OCI-LY1 (cell line): ENCODE measurements around the gene TBPL2.

Source experiments
- H2AFZ ChIP-seq: fragments of 200-600 bp; sonication (generic), shearing (Covaris generic); 2 replicates; pipeline ENCODE4 v1.6.0; 2014; ENCODE audit warnings: antibody characterized with exemption, mild to moderate bottlenecking, low read length
- H3F3A ChIP-seq: fragments of 200-600 bp; sonication (generic), shearing (Covaris generic); 2 replicates; pipeline ENCODE4 v1.6.0; 2014; ENCODE audit warnings: mild to moderate bottlenecking, antibody characterized with exemption, low read length, moderate library complexity; ENCODE audit not compliant: insufficient read depth
- H3K27ac ChIP-seq: fragments of 200-600 bp; sonication (generic); 2 replicates; pipeline ENCODE4 v1.5.1; 2014; ENCODE audit warnings: low read length, mixed run types, mild to moderate bottlenecking, low read depth; ENCODE audit not compliant: poor library complexity, severe bottlenecking
- H3K27me3 ChIP-seq: fragments of 200-600 bp; sonication (generic); 2 replicates; pipeline ENCODE4 v1.6.0; 2014; ENCODE audit warnings: antibody characterized with exemption, mild to moderate bottlenecking, low read length, moderate library complexity; ENCODE audit not compliant: insufficient read depth
- H3K36me3 ChIP-seq: fragments of 200-600 bp; sonication (generic); 2 replicates; pipeline ENCODE4 v1.6.1; 2014; ENCODE audit warnings: mild to moderate bottlenecking, antibody characterized with exemption, low read length, moderate library complexity, mixed read lengths; ENCODE audit not compliant: insufficient read depth
- H3K4me1 ChIP-seq: fragments of 200-600 bp; sonication (generic); 2 replicates; pipeline ENCODE4 v1.5.1; 2014; ENCODE audit warnings: mild to moderate bottlenecking, low read length, moderate library complexity; ENCODE audit not compliant: insufficient read depth, severe bottlenecking
- H3K4me2 ChIP-seq: fragments of 200-600 bp; sonication (generic), shearing (Covaris generic); 2 replicates; pipeline ENCODE4 v1.6.1; 2014; ENCODE audit warnings: low read length
- H3K4me3 ChIP-seq: fragments of 200-600 bp; sonication (generic); 2 replicates; pipeline ENCODE4 v1.5.1; 2014; ENCODE audit warnings: low read length, low read depth, mild to moderate bottlenecking, mixed read lengths; ENCODE audit not compliant: poor library complexity, severe bottlenecking
- H3K79me2 ChIP-seq: fragments of 200-600 bp; shearing (Covaris generic); 2 replicates; pipeline ENCODE4 v1.6.1; 2016; ENCODE audit warnings: mixed run types, low read length, mixed read lengths; ENCODE audit not compliant: insufficient read depth
- H3K9ac ChIP-seq: fragments of 200-600 bp; sonication (generic), shearing (Covaris generic); 2 replicates; pipeline ENCODE4 v1.6.1; 2014; ENCODE audit warnings: mild to moderate bottlenecking, low read length, mixed read lengths
- H3K9me2 ChIP-seq: fragments of 200-600 bp; sonication (generic), shearing (Covaris generic); 2 replicates; pipeline ENCODE4 v1.6.1; 2014; ENCODE audit warnings: low read depth, mild to moderate bottlenecking, low read length, mixed read lengths
- H3K9me3 ChIP-seq: fragments of 200-600 bp; shearing (Covaris generic); 2 replicates; pipeline ENCODE4 v1.6.1; 2014; ENCODE audit warnings: low read length, mixed read lengths
- H4K20me1 ChIP-seq: fragments of 200-600 bp; sonication (generic), shearing (Covaris generic); 2 replicates; pipeline ENCODE4 v1.6.0; 2016; ENCODE audit warnings: mild to moderate bottlenecking, low read length; ENCODE audit not compliant: insufficient read depth
- CTCF ChIP-seq: fragments of 200-600 bp; sonication (generic), shearing (Covaris generic); IDR thresholded peaks from 2 replicates; pipeline ENCODE4 v1.5.1; 2017; ENCODE audit warnings: mild to moderate bottlenecking, antibody characterized with exemption, low read length, moderate library complexity, mixed read lengths
- EZH2 ChIP-seq: fragments of 200-600 bp; sonication (generic), shearing (Covaris generic); IDR thresholded peaks from 2 replicates; pipeline ENCODE4 v1.8.0; 2017; ENCODE audit warnings: borderline replicate concordance, mixed run types, mild to moderate bottlenecking, antibody characterized with exemption, low read length, moderate library complexity, mixed read lengths

TBPL2 gene

DNA sequence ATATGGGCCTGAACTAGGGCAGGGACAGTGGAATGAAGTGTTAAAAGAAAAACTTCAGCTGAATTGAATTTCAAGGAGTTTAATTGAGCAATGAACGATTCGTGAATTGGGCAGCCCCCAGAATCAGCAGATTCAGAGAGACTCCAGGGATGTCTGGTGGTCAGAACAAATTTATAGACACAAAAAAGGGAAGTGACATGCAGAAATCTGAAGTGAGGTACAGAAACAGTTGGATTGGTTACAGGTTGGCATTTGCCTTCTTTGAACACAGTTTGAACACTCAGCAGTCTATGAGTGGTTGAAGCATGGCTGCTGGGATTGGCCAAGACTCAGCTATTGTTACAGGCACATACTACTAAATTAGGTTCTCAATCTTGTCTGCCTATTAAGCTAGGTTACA lies 9.7 kb upstream of the TBPL2 start:
- H3K9ac ChIP-seq, result no peak overlapping the region
- TF ChIP-seq CTCF, result no peak
- TF ChIP-seq EZH2, result no peak
- no peaks in the 10 kb centered on the region for H3K9me2 ChIP-seq
- H4K20me1 ChIP-seq, result no peaks in the 10 kb centered on the region
- H3F3A ChIP-seq, result no peaks in the 10 kb centered on the region
- H3K79me2 ChIP-seq, result no peaks in the 10 kb centered on the region
- H3K36me3 ChIP-seq, result no peaks in the 10 kb centered on the region
- H3K4me2 ChIP-seq, result no peak overlapping the region
- no peak overlapping the region for H3K27ac ChIP-seq
- H3K4me3 ChIP-seq, result no peak overlapping the region
- H3K9me3 ChIP-seq, result no peaks in the 10 kb centered on the region
- no peak overlapping the region for H2AFZ ChIP-seq
- H3K27me3 ChIP-seq, result 0 out of 2 replicates have a peak, but pooled peaks cover 4% of the 10 kb centered on the region
- no peaks in the 10 kb centered on the region for H3K4me1 ChIP-seq

GRCh38 chr14:55449116-55449515 lies 8.7 kb upstream of the TBPL2 start:
- Histone ChIP-seq H4K20me1 (no peaks in the 10 kb centered on the region), H3K36me3 (no peaks in the 10 kb centered on the region), H3K79me2 (no peaks in the 10 kb centered on the region), H3K4me2 (no peak overlapping the region), H3K9me3 (no peaks in the 10 kb centered on the region), H3K9ac (no peak overlapping the region), H3K9me2 (no peaks in the 10 kb centered on the region), H2AFZ (no peak overlapping the region), H3K27me3 (0 out of 2 replicates have a peak, but pooled peaks cover under 1% of the 10 kb centered on the region), H3K4me1 (no peaks in the 10 kb centered on the region), H3K4me3 (no peak overlapping the region), H3F3A (no peaks in the 10 kb centered on the region), H3K27ac (no peak overlapping the region)
- TF ChIP-seq CTCF, result no peak
- TF ChIP-seq EZH2, result no peak

- Histone ChIP-seq H3K4me1 (no peaks in the 10 kb centered on the region), H3K27ac (no peak overlapping the region), H4K20me1 (no peaks in the 10 kb centered on the region), H3K9me3 (no peaks in the 10 kb centered on the region), H3K9ac (no peak overlapping the region), H3K4me2 (no peak overlapping the region), H3K36me3 (no peaks in the 10 kb centered on the region), H3K79me2 (no peaks in the 10 kb centered on the region), H3K27me3 (no peaks in the 10 kb centered on the region), H3K9me2 (no peaks in the 10 kb centered on the region), H3F3A (no peaks in the 10 kb centered on the region), H2AFZ (no peak overlapping the region), H3K4me3 (no peak overlapping the region)
- TF ChIP-seq CTCF (no peak), EZH2 (no peak)
Observed at GRCh38 chr14:55448141-55448614, 7.8 kb upstream of the TBPL2 start.
